HCT116 (cell line): ENCODE results near the gene FAM171A1. TPM values are rescaled to one million over a fixed set of nuclear protein-coding genes. Genes with fewer than 3 reads are reported as not detected.
A peak's percentile ranks its signal among the peaks of the same experiment; 100 is the strongest.

Experiments
- ATAC-seq: fragments of 200-7000 bp; cut with Tn5 transposase; 2 replicates; pipeline ENCODE4 v1.9.1; 2020; ENCODE audit warnings: mild to moderate bottlenecking, moderate library complexity
- BruUV-seq: library from RNA; stranded (reverse); fragments of 400-500 nt; replicated peaks from 2 replicates; lab custom pipeline; 2021; lab: Mats Ljungman, UMichigan
- CTCF ChIA-PET: fragments of 300-600 bp; sonication (Branson Sonifier 250); formaldehyde crosslinking; loops from one replicate; lab custom pipeline; 2021; ENCODE audit warnings: antibody characterized with exemption; lab: Charles Lee
- POLR2A ChIA-PET: fragments of 300-600, 350-600 bp; sonication (Branson Sonifier 250); formaldehyde crosslinking; loops from one replicate; lab custom pipeline; 2021; ENCODE audit warnings: antibody characterized with exemption; lab: Charles Lee
- RAD21 ChIA-PET, 2 experiments: fragments of 300-600 bp; sonication (Branson Sonifier 250); formaldehyde crosslinking; loops; one replicate each; lab custom pipeline; 2023; ENCODE audit warnings: low total read pairs in 2 of 2; ENCODE audit not compliant: uncharacterized antibody in 2 of 2, unreplicated experiment in 2 of 2, low non-redundant PET in 1 of 2; lab: Charles Lee
- DNase-seq: peaks from one replicate; pipeline ENCODE4 v3.0.0-alpha.2; 2010; ENCODE audit warnings: low read depth, low spot score
- H2AFZ ChIP-seq: fragments of 200-600 bp; shearing (Covaris generic), sonication (generic); 2 replicates; pipeline ENCODE4 v1.6.1; 2017; ENCODE audit warnings: low read depth, mixed run types, mixed read lengths, antibody characterized with exemption, low read length; ENCODE audit not compliant: poor library complexity, severe bottlenecking
- H3K27ac ChIP-seq: 2 replicates; pipeline ENCODE4 v1.5.1; 2012; ENCODE audit warnings: low read depth, low read length
- H3K27me3 ChIP-seq: fragments of 200-600 bp; sonication (generic); 2 replicates; pipeline ENCODE4 v1.6.1; 2016; ENCODE audit warnings: mixed run types, low read length, mixed read lengths; ENCODE audit not compliant: insufficient read depth
- H3K36me3 ChIP-seq, 2 experiments: fragments of 200-500 bp in 1 of 2; fragments of 200-600 bp in 1 of 2; sonication (Bioruptor generic) in 1 of 2; sonication (generic) in 1 of 2; 2 replicates each; pipeline versions ENCODE4 v1.5.1 to v1.6.1; 2014 to 2016; ENCODE audit warnings: low read length in 2 of 2, inconsistent platforms in 1 of 2, mixed read lengths in 1 of 2, mixed run types in 1 of 2; ENCODE audit not compliant: insufficient read depth in 2 of 2, control insufficient read depth in 1 of 2
- H3K4me1 ChIP-seq, 2 experiments: fragments of 200-600 bp in 1 of 2; sonication (generic) in 1 of 2; 2 replicates each; pipeline versions ENCODE4 v1.5.1 to v1.6.1; 2012 to 2017; ENCODE audit warnings: low read length in 2 of 2, inconsistent platforms in 1 of 2, mild to moderate bottlenecking in 1 of 2, mixed read lengths in 1 of 2, mixed run types in 1 of 2, moderate library complexity in 1 of 2; ENCODE audit not compliant: insufficient read depth in 2 of 2, control insufficient read depth in 1 of 2
- H3K4me2 ChIP-seq: fragments of 200-600 bp; sonication (generic); 2 replicates; pipeline ENCODE4 v1.6.1; 2017; ENCODE audit warnings: mixed run types, low read length, mixed read lengths
- H3K4me3 ChIP-seq, 2 experiments: fragments of 200-600 bp in 1 of 2; sonication (generic) in 1 of 2; replicated peaks in 1 of 2; 2 replicates each; pipeline ENCODE4 v1.5.1; 2011 to 2016; ENCODE audit warnings: low read length in 2 of 2, control low read depth in 1 of 2, low read depth in 1 of 2, mild to moderate bottlenecking in 1 of 2, mixed read lengths in 1 of 2, mixed run types in 1 of 2
- H3K79me2 ChIP-seq: fragments of 200-600 bp; sonication (generic); 2 replicates; pipeline ENCODE4 v1.6.1; 2017; ENCODE audit warnings: mild to moderate bottlenecking, mixed run types, low read length, moderate library complexity, mixed read lengths; ENCODE audit not compliant: insufficient read depth
- H3K9ac ChIP-seq: fragments of 200-600 bp; sonication (generic); 2 replicates; pipeline ENCODE4 v1.6.1; 2016; ENCODE audit warnings: low read length, mixed read lengths
- H3K9me2 ChIP-seq: fragments of 200-600 bp; sonication (generic), shearing (Covaris generic); 2 replicates; pipeline ENCODE4 v1.6.1; 2017; ENCODE audit warnings: mixed run types, mild to moderate bottlenecking, moderate library complexity; ENCODE audit not compliant: insufficient read depth
- H3K9me3 ChIP-seq, 2 experiments: fragments of 200-500 bp in 1 of 2; fragments of 200-600 bp in 1 of 2; sonication (Bioruptor generic) in 1 of 2; sonication (generic) in 1 of 2; 2 replicates each; pipeline ENCODE4 v1.6.1; 2014 to 2017; ENCODE audit warnings: low read length in 2 of 2, mixed read lengths in 2 of 2, inconsistent platforms in 1 of 2, low read depth in 1 of 2, mild to moderate bottlenecking in 1 of 2, mixed run types in 1 of 2, moderate library complexity in 1 of 2; ENCODE audit not compliant: control insufficient read depth in 1 of 2, insufficient read depth in 1 of 2
- H4K20me1 ChIP-seq: fragments of 200-600 bp; sonication (generic), shearing (Covaris generic); 2 replicates; pipeline ENCODE4 v1.6.1; 2017; ENCODE audit warnings: mixed run types, mild to moderate bottlenecking, moderate library complexity; ENCODE audit not compliant: insufficient read depth
- CEBPB ChIP-seq: IDR thresholded peaks from 2 replicates; pipeline ENCODE4 v1.6.1; 2012; ENCODE audit warnings: low read depth
- EZH2 ChIP-seq: fragments of 200-600 bp; sonication (generic); IDR thresholded peaks from 2 replicates; pipeline ENCODE4 v1.6.1; 2017; ENCODE audit warnings: antibody characterized with exemption, mixed run types
- EZH2phosphoT487 ChIP-seq: fragments of 200-600 bp; IDR thresholded peaks from 2 replicates; pipeline ENCODE4 v1.6.1; 2018; ENCODE audit warnings: antibody characterized with exemption, borderline replicate concordance
- JUND ChIP-seq: IDR thresholded peaks from 2 replicates; pipeline ENCODE4 v1.6.1; 2012
- MAX ChIP-seq: IDR thresholded peaks from 2 replicates; pipeline ENCODE4 v1.6.1; 2012
- POLR2AphosphoS5 ChIP-seq: IDR thresholded peaks from 2 replicates; pipeline ENCODE4 v1.6.1; 2011; ENCODE audit warnings: mild to moderate bottlenecking, low read depth, low read length, moderate library complexity
- RAD21 ChIP-seq: IDR thresholded peaks from 2 replicates; pipeline ENCODE4 v1.6.1; 2012; ENCODE audit warnings: low read depth, mild to moderate bottlenecking
- SIN3A ChIP-seq: IDR thresholded peaks from 2 replicates; pipeline ENCODE4 v1.6.1; 2012; ENCODE audit warnings: low read depth
- SP1 ChIP-seq: IDR thresholded peaks from 2 replicates; pipeline ENCODE4 v1.6.1; 2012; ENCODE audit warnings: low read depth
- SRF ChIP-seq: IDR thresholded peaks from 2 replicates; pipeline ENCODE4 v1.6.1; 2012; ENCODE audit warnings: low read depth
- TCF7L2 ChIP-seq: IDR thresholded peaks from 2 replicates; pipeline ENCODE4 v1.7.0; 2011; ENCODE audit warnings: borderline replicate concordance, inconsistent platforms; ENCODE audit not compliant: insufficient read depth, insufficient read length; ENCODE audit errors: extremely low read depth
- YY1 ChIP-seq: IDR thresholded peaks from 2 replicates; pipeline ENCODE4 v1.6.1; 2011; ENCODE audit warnings: low read length, low read depth, moderate library complexity, mild to moderate bottlenecking; ENCODE audit not compliant: insufficient replicate concordance; ENCODE audit errors: extremely low read depth
- ZFX ChIP-seq: fragments of 450-650 bp; IDR thresholded peaks from 2 replicates; pipeline ENCODE4 v1.6.1; 2017
- ZNF274 ChIP-seq: fragments of 200-500 bp; sonication (Bioruptor generic); IDR thresholded peaks from 2 replicates; pipeline ENCODE4 v1.6.1; 2014; ENCODE audit warnings: mild to moderate bottlenecking, low read depth, low read length, inconsistent platforms
- intact Hi-C: fragments of 100-400 bp; cut with micrococcal nuclease; formaldehyde crosslinking; loops from 2 replicates; pipeline ENCODE4 v1.10.0; 2022
- total RNA-seq: library from RNA; stranded (reverse); gene quantifications from one replicate; pipeline ENCODE4 v1.2.1, GENCODE V29; 2021; ENCODE audit not compliant: unreplicated experiment

Gene FAM171A1
- total RNA-seq, 1 experiment from 2014 or later: 32.5 TPM

GRCh38 chr10:15176269-15176668 lies 194.8 kb downstream of the FAM171A1 start:
- H3K9me2 ChIP-seq: no peaks in the 10 kb centered on the region
- H3K9me3 ChIP-seq: no peaks in the 10 kb centered on the region
- no peak overlapping the region for H3K27ac ChIP-seq
- no peak overlapping the region for H3K4me3 ChIP-seq
- peak overlapping the region; percentile 32 for H2AFZ ChIP-seq
- ChIA-PET RAD21 (no interaction called here), CTCF (interaction anchor here (1.0 to 1.9 kb wide), 2 partner anchors 8 to 205 kb away, joined by 3 to 7 read pairs; partner anchors contain the start of gene NMT2), POLR2A (no interaction called here)
- H3K4me2 ChIP-seq: no peak overlapping the region
- intact Hi-C loops: no loop called here
- no peaks in the 10 kb centered on the region for H3K4me1 ChIP-seq
- H4K20me1 ChIP-seq: no peaks in the 10 kb centered on the region
- no peaks in the 10 kb centered on the region for H3K36me3 ChIP-seq
- H3K9ac ChIP-seq: no peak overlapping the region
- no TSS peak for BruUV-seq
- no peaks in the 10 kb centered on the region for H3K79me2 ChIP-seq
- H3K27me3 ChIP-seq: no peaks in the 10 kb centered on the region
- no peak for ATAC-seq
- no peak for DNase-seq
- TF ChIP-seq MAX (no peak), EZH2 (no peak), ZNF274 (no peak), CEBPB (no peak), JUND (no peak), EZH2phosphoT487 (no peak), ZFX (no peak), SRF (no peak), POLR2AphosphoS5 (no peak), SP1 (no peak), YY1 (no peak), SIN3A (no peak), RAD21 (no peak), TCF7L2 (no peak)
- TF ChIP-seq, all 23 proteins: peak for 0
